Dendritic cell treated with granulocyte-macrophage colony-stimulating factor and Interleukin-4, amounts not matched to agents 40 ng/mL and 50 ng/mL, for 4 days (primary cell): ENCODE results near the gene SYCE1.
"Not testable (repeated sequence)": the region's sequence is repeated elsewhere in the genome, so short reads cannot be mapped to it uniquely, and the experiment has no call there.

Source experiments
- H3K27ac Mint-ChIP-seq: one replicate; pipeline ENCODE4 v1.8.0; 2022; ENCODE audit warnings: mild to moderate bottlenecking, mixed read lengths
- H3K27me3 Mint-ChIP-seq: one replicate; pipeline ENCODE4 v1.8.0; 2022; ENCODE audit warnings: mild to moderate bottlenecking, mixed read lengths
- H3K36me3 Mint-ChIP-seq: one replicate; pipeline ENCODE4 v1.8.0; 2022; ENCODE audit warnings: low read depth, mixed read lengths
- H3K4me1 Mint-ChIP-seq: one replicate; pipeline ENCODE4 v1.8.0; 2022; ENCODE audit warnings: low read depth, mixed read lengths
- H3K4me3 Mint-ChIP-seq: one replicate; pipeline ENCODE4 v1.8.0; 2022; ENCODE audit warnings: mild to moderate bottlenecking, moderate library complexity, mixed read lengths
- H3K9me3 Mint-ChIP-seq: one replicate; pipeline ENCODE4 v1.8.0; 2022; ENCODE audit warnings: mixed read lengths
- intact Hi-C: fragments of 100-400 bp; cut with micrococcal nuclease; formaldehyde crosslinking; loops from one replicate; pipeline ENCODE4 v1.15.0; 2022

SYCE1 gene, protein sequence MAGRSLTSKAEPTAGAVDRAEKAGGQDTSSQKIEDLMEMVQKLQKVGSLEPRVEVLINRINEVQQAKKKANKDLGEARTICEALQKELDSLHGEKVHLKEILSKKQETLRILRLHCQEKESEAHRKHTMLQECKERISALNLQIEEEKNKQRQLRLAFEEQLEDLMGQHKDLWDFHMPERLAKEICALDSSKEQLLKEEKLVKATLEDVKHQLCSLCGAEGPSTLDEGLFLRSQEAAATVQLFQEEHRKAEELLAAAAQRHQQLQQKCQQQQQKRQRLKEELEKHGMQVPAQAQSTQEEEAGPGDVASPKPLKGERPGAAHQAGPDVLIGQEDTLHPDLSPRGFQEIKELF

DNA sequence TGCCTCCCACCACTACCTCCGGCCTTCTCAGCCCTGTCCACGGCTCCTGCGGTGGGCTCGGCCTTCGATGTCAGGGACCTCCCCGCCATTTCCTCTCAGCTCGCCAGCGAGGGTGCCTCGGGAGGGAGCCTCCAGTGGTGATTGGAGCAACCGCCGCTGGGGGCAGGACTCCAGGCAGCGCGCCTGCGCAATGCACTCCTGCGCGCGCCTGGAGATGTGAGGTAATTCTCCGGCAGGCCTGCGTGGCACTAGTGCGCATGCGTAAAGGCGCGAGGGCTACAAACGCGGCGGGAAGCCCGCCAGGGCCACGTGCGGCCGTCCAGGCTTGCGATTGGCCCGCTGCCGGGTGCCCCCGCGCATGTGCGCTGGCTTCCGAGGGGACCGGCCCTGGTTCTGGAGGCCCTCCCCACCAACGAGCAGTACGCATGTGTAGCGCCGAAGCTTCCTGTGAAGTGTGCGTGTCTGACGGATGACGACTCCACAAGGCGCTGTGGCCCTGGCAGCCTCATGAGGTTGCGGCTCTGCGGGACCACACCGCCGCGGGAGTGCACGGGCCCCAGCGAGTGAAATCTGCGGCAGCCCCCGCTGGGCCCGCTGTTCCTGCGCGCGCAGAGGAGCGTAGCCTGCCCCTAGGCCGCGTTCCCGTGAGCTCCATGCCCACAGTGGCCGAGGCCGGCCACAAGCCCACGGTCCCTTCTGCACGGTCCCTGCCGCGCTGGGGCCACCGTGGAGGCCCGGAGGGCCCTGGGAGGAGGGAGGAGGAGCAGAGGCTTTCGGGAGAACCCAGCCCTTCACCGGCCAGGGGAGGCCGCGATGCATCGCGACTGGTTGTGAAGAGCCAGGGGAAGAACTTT is at the start of gene SYCE1:
SYCE1 (minus strand) TSS at position 143 of the 854 bp plus-strand sequence; CDS start at position 89, 54 bp downstream.
- Mint-ChIP-seq H3K27me3 (peaks cover 26% of the 10 kb centered on the region), H3K27ac (no peak within 1 kb of the TSS), H3K4me3 (no peak within 1 kb of the TSS), H3K36me3 (no peaks in the 10 kb centered on the region), H3K4me1 (no peaks in the 10 kb centered on the region), H3K9me3 (peaks cover 38% of the 10 kb centered on the region)
- intact Hi-C loops: no loop called here

DNA sequence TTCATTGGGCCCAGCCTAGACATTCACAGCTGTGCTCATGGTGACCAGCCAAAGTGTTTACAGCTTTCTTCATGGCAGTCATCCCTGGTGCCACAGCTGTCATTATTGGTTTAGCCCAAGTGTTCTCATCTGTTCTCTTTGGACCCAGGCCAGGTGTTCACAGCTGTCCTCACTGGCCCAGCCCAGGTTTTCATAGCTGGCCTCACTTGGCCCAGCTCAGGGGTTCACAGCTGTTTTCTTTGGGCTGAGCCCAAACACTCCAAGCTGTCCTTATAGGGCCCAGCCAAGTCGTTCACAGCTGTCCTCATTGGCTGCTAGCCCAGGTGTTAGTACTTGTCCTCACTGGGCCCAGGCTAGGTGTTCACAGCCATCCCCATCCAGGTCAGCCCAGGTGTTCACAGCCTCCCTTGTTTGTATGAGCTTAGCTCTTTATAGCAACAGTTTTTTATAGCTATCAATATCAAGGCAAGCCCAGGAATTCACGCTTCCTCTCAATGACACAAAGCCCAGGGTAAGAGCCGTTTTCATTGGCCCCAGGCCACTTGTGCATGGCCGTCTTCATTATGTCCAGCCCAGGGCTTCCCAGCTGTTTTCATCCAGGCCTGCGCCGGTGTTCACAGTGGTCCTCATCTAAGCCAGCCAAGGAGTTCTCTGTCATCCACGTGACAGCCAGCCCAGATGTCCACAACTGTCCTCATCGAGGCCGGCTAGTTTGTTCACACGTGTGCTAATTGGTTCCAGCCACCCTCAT is 49.6 kb upstream of the SYCE1 start:
- peaks cover 6% of the 10 kb centered on the region for H3K4me1 Mint-ChIP-seq
- intact Hi-C loops: no loop called here
- H3K4me3 Mint-ChIP-seq: no peak overlapping the region
- no peaks in the 10 kb centered on the region for H3K36me3 Mint-ChIP-seq
- H3K9me3 Mint-ChIP-seq: no peaks in the 10 kb centered on the region
- no peak overlapping the region for H3K27ac Mint-ChIP-seq
- H3K27me3 Mint-ChIP-seq: peaks cover 18% of the 10 kb centered on the region

DNA sequence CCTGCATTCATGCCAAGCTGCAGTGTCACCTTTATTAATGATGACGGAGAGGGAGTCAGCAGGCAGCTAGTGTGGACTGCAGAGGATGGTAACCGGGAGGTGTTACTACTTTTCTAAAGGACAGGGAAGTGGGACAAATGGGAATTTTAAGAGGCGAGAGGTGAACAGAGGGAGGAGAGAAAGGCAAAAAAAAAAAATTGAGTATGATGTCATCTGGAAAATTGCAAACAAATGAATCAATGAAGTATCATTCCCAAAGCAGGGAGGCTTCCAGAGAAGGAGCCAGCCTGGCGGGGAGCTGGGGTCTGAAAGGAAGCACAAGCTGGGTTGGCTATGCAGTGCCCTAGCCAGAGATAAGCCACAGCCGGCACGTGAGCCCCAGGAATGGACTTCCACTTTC is 48.3 kb upstream of the SYCE1 start:
- H3K36me3 Mint-ChIP-seq: no peaks in the 10 kb centered on the region
- H3K4me3 Mint-ChIP-seq: no peak overlapping the region
- peaks cover 18% of the 10 kb centered on the region for H3K27me3 Mint-ChIP-seq
- intact Hi-C loops: no loop called here
- no peak overlapping the region for H3K27ac Mint-ChIP-seq
- H3K4me1 Mint-ChIP-seq: peaks cover 6% of the 10 kb centered on the region
- H3K9me3 Mint-ChIP-seq: no peaks in the 10 kb centered on the region

DNA sequence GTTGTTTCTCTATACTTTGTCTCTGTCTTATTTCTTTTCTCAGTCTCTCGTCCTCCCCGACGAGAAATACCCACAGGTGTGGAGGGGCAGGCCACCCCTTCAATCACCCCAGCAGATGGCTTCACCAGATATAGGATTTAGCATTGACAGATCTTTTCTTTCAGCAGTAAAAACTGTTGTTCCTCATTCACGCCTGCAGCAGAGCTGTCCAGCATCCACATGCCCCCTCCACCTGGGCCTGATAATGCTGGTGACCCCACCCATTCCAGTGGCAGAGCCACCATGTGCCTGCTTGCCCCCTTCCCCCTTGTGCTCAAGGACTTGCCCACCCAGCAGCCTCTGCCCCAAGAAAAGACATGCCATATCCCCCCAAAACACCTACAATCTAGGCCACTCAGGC is 45.7 kb upstream of the SYCE1 start:
- H3K27me3 Mint-ChIP-seq: peaks cover 35% of the 10 kb centered on the region
- intact Hi-C loops: no loop called here

DNA sequence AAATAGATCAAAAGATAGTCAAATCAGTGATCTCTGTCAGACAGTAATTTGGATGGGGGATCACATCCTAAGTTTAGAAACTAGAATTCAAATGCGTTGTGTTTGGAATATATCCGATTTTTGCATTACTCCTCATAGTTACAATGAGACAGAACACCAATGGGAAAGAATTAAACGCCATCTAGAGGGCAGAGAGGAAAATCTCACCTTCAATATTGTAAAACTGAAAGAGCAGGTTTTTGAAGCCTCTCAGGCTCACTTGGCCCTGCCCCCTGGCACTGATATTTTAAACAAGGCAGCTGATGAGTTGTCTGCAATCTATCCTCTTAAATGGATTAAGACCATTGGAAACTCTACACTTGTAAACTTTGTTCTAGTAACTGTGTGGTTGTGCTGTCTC is 43.5 kb upstream of the SYCE1 start:
- peaks cover 41% of the 10 kb centered on the region for H3K27me3 Mint-ChIP-seq
- intact Hi-C loops: no loop called here
- peaks cover 6% of the 10 kb centered on the region for H3K4me1 Mint-ChIP-seq
- no peak overlapping the region for H3K4me3 Mint-ChIP-seq
- peaks cover 15% of the 10 kb centered on the region for H3K9me3 Mint-ChIP-seq
- H3K27ac Mint-ChIP-seq: no peak overlapping the region
- H3K36me3 Mint-ChIP-seq: no peaks in the 10 kb centered on the region

More for the DNA sequence above, 45.7 kb upstream of the SYCE1 start:
- Mint-ChIP-seq H3K4me1 (peaks cover 6% of the 10 kb centered on the region), H3K36me3 (no peaks in the 10 kb centered on the region), H3K27ac (no peak overlapping the region), H3K4me3 (no peak overlapping the region), H3K9me3 (peaks cover 15% of the 10 kb centered on the region)

DNA sequence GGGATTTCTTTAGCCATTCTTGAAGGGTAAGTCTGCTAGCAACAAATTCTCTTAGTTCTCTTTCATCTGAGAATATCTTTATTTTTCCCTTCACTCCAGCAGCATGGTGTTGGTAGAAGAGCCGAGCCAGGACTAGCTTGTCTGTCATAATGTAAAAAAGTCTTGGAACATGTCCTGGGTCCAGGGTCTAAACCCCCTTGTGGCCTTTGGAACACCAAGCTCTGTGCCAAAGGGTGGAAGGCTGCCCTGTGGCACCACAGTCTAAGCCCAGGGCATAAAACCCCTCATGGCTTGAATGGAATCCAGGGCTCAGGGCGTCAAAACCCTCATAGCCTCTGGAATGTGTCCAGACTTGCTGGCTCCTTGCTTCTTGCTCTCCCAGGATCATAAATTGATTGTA is 38.1 kb upstream of the SYCE1 start:
- H3K4me3 Mint-ChIP-seq, intact Hi-C loops, H3K36me3 Mint-ChIP-seq, H3K4me1 Mint-ChIP-seq, H3K27ac Mint-ChIP-seq: not testable (repeated sequence)
- peaks cover 13% of the 10 kb centered on the region for H3K9me3 Mint-ChIP-seq
- H3K27me3 Mint-ChIP-seq: peaks cover 27% of the 10 kb centered on the region

DNA sequence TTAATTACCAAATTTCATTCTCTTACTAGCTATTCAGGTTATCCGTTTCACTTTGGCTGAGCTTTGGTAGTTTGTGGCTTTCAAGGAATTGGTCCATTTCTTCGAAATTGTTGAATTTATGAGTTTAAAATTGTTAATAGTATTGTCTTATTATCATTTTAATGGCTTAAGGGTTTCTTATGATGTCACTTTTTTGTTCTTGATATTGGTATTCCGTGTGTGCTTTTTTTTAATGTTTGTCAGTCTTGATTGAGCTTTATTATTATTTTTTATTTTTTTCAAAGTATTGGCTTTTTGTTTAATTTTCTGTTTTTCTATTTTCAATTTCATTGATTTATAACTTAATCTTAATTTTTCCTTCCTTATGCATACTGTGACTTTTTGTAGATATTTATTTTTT is 35.3 kb upstream of the SYCE1 start:
- Mint-ChIP-seq H3K27ac (no peak overlapping the region), H3K4me3 (no peak overlapping the region), H3K4me1 (peaks cover 5% of the 10 kb centered on the region), H3K27me3 (peaks cover 20% of the 10 kb centered on the region), H3K9me3 (no peaks in the 10 kb centered on the region), H3K36me3 (no peaks in the 10 kb centered on the region)
- intact Hi-C loops: no loop called here

DNA sequence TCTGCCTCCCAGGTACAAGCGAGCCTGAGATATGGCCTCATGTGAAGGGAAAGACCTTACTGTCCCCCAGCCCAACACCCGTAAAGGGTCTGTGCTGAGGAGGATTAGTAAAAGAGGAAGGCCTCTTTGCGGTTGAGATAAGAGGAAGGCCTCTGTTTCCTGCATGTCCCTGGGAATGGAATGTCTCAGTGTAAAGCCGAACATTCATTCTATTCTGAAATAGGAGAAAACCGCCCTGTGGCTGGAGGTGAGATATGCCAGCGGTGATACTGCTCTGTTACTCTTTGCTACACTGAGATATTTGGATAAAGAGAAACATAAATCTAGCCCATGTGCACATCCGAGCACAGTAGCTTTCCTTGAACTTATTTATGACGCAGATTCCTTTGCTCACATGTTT is 34.5 kb upstream of the SYCE1 start:
- intact Hi-C loops, H3K36me3 Mint-ChIP-seq, H3K4me1 Mint-ChIP-seq, H3K27ac Mint-ChIP-seq, H3K9me3 Mint-ChIP-seq, H3K4me3 Mint-ChIP-seq: not testable (repeated sequence)
- H3K27me3 Mint-ChIP-seq: peaks cover 23% of the 10 kb centered on the region

DNA sequence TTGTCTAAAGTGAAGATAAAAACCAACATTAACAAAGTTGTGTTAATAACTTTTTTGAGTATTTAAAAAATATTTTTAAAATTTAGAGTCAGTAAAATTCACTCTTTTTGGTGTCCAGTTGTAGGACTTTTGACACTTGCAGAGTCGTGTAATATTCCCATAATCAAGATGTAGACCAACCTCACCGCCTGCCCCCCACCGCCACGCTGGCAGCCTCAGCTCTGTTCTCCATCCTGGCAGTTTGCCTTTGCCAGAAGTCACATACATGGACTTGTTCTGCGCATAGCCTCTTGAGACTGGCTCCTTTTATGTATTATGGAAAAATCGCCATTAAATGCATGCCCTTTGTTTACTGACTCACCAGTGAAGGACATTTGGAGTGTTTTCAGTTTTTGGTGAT is 27.3 kb upstream of the SYCE1 start:
- peaks cover 21% of the 10 kb centered on the region for H3K27me3 Mint-ChIP-seq
- intact Hi-C loops: no loop called here
- H3K36me3 Mint-ChIP-seq: no peaks in the 10 kb centered on the region
- H3K27ac Mint-ChIP-seq: no peak overlapping the region
- H3K9me3 Mint-ChIP-seq: no peaks in the 10 kb centered on the region
- H3K4me1 Mint-ChIP-seq: no peaks in the 10 kb centered on the region
- no peak overlapping the region for H3K4me3 Mint-ChIP-seq

DNA sequence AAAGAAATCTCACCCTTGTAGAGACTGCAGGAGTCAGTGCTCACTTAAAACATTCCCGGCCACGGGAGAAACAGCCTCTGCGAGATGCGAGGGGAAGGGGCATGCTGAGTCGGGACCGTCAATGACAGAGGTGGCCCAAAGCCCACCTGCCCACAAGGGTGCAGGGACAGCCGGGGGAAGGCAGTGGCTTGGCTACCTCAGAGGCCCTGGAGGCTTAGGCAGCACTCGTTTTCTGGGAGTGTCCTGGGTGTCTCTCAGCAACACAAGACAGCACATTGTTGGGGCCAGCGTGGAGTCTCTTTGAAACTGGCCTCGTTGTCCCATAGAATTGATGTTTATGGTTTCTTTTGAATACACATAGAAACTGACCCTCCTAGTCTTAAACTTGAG is 25.6 kb upstream of the SYCE1 start:
- peaks cover 16% of the 10 kb centered on the region for H3K27me3 Mint-ChIP-seq
- H3K4me1 Mint-ChIP-seq: no peaks in the 10 kb centered on the region
- no peaks in the 10 kb centered on the region for H3K9me3 Mint-ChIP-seq
- no peaks in the 10 kb centered on the region for H3K36me3 Mint-ChIP-seq
- intact Hi-C loops: no loop called here
- no peak overlapping the region for H3K27ac Mint-ChIP-seq
- H3K4me3 Mint-ChIP-seq: no peak overlapping the region

DNA sequence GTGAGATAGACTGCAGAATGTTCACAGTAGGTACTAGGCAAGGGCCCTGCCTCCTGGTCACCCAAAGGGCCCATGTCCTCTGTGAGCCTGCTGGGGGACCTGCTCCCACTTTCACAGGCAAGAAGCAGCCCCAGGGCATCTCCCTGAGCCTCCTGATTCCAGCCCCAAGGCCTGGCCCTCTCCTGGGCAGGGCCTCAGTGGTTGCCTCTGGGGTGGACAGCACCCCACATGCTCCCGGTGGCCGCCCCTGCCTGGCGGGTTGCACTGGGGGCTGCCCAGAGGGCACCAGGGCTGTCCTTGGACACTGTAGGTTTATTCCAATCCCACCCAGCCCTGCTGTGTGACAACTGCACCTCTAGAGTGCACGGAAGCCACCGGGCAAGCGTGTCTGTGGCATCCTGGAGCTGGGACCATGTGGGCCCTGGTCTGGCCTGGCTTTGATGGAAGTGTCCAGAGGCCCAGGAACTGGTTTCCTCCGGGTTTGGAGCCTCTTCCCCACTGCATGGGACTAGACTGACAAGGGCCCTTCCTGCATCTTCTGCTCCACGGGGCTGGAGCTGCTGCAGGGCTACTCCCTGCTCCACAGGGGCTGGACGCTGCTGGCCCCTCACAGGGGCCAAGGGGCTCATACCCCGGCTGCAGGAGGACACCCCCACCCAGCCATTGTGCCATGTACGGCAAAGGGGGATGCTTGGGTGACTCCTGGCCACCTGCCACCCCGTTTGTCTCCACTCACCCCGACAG is 25.0 kb upstream of the SYCE1 start:
- H3K4me1 Mint-ChIP-seq: no peaks in the 10 kb centered on the region
- H3K4me3 Mint-ChIP-seq: no peak overlapping the region
- no peaks in the 10 kb centered on the region for H3K36me3 Mint-ChIP-seq
- H3K27me3 Mint-ChIP-seq: peaks cover 15% of the 10 kb centered on the region
- H3K9me3 Mint-ChIP-seq: no peaks in the 10 kb centered on the region
- H3K27ac Mint-ChIP-seq: no peak overlapping the region
- intact Hi-C loops: no loop called here

DNA sequence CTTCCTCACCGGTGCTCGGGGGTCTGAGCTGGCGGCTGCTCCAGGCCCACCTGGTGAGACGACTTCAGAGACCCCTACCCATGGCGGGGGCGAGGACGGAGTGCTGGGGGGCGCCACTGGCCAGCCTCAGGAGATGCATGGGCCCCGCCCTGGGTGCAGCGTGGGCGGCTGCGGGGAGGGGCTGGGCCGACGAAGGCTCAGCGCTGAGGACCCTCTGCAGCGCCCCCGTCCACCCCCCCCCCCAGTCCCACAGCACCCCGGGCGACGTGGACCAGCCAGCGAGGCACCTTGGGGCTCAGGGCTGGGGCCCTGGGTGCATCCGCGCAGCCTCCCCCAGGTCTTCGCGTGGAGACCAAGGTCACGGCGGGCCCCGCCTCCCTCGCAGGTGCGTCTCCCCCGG is 11.7 kb upstream of the SYCE1 start:
- H3K4me1 Mint-ChIP-seq, H3K27me3 Mint-ChIP-seq, H3K27ac Mint-ChIP-seq, intact Hi-C loops, H3K36me3 Mint-ChIP-seq, H3K4me3 Mint-ChIP-seq: not testable (repeated sequence)
- peaks cover 52% of the 10 kb centered on the region for H3K9me3 Mint-ChIP-seq

DNA sequence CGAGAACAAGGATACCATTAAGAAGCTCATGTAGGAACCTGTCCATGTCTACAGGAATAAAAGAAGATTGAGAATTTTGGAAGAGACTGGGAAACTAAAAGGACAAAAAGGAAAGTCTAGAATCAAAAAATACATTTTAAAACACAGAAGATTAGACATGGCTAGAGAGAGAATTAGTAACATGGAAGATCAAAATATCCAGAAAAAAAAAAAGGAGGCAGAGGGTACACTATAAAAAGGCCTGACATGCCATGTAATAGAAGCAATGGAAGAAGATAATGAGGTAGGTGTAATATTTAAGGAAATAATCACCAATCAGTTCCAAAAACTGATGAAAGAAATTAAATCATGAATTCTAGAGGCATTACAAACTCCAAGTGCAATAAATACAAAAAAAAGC is 8.1 kb upstream of the SYCE1 start:
- intact Hi-C loops: loop anchor here (5.0 kb wide), 1 partner anchor 131 kb away; no protein-coding TSS in a partner anchor
- H3K4me1 Mint-ChIP-seq, H3K4me3 Mint-ChIP-seq, H3K36me3 Mint-ChIP-seq, H3K27ac Mint-ChIP-seq: not testable (repeated sequence)
- H3K9me3 Mint-ChIP-seq: peaks cover 29% of the 10 kb centered on the region
- peaks cover 11% of the 10 kb centered on the region for H3K27me3 Mint-ChIP-seq
